NB4 (cell line): ENCODE results near the gene FDCSP.

Experiments used
- DNase-seq: peaks from one replicate; pipeline ENCODE4 v3.0.0; 2010; ENCODE audit warnings: low read depth
- H3K4me3 ChIP-seq: one replicate; pipeline ENCODE4 v1.5.1; 2011; ENCODE audit warnings: mild to moderate bottlenecking, low read depth, low read length, moderate library complexity
- MYC ChIP-seq: IDR thresholded peaks from 2 replicates; pipeline ENCODE4 v1.6.1; 2011; ENCODE audit warnings: low read depth, low read length
- POLR2A ChIP-seq: IDR thresholded peaks from 2 replicates; pipeline ENCODE4 v1.6.1; 2011; ENCODE audit warnings: mild to moderate bottlenecking; ENCODE audit not compliant: insufficient read length; ENCODE audit errors: extremely low read depth
- TF ChIP-seq, protein P1 (sequence below): IDR thresholded peaks from one replicate; pipeline ENCODE4 v1.5.1; 2012; ENCODE audit warnings: low read depth, low read length
- TF ChIP-seq, protein P2 (sequence below): IDR thresholded peaks from 2 replicates; pipeline ENCODE4 v1.6.1; 2011; ENCODE audit warnings: low read depth, low read length

The FDCSP gene

DNA sequence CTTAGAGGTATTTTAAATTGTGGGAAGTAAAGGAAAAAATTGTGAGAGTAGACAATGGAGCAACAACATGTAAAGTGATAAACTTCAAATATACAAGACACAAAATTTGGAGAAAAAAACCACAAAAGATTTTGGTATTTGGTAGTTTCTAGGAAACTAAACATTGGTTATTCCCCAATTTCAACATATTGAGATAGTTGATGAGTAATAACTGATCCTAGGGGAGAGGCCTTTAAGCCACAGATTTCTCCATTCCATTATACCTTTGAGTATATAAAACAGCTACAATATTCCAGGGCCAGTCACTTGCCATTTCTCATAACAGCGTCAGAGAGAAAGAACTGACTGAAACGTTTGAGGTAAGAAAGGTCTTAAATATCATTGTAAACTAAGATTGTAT, at the start of gene FDCSP:
TSS of gene FDCSP (plus strand) at position 301 of the 400 bp plus-strand sequence. CDS start 5,071 bp downstream, outside the sequence.
- no peak for DNase-seq
- TF ChIP-seq, protein P1, sequence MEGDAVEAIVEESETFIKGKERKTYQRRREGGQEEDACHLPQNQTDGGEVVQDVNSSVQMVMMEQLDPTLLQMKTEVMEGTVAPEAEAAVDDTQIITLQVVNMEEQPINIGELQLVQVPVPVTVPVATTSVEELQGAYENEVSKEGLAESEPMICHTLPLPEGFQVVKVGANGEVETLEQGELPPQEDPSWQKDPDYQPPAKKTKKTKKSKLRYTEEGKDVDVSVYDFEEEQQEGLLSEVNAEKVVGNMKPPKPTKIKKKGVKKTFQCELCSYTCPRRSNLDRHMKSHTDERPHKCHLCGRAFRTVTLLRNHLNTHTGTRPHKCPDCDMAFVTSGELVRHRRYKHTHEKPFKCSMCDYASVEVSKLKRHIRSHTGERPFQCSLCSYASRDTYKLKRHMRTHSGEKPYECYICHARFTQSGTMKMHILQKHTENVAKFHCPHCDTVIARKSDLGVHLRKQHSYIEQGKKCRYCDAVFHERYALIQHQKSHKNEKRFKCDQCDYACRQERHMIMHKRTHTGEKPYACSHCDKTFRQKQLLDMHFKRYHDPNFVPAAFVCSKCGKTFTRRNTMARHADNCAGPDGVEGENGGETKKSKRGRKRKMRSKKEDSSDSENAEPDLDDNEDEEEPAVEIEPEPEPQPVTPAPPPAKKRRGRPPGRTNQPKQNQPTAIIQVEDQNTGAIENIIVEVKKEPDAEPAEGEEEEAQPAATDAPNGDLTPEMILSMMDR = no peak
- TF ChIP-seq, protein P2, sequence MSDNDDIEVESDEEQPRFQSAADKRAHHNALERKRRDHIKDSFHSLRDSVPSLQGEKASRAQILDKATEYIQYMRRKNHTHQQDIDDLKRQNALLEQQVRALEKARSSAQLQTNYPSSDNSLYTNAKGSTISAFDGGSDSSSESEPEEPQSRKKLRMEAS = no peak
- TF ChIP-seq MYC (no peak), POLR2A (no peak)
- no peak within 1 kb of the TSS for H3K4me3 ChIP-seq

DNA sequence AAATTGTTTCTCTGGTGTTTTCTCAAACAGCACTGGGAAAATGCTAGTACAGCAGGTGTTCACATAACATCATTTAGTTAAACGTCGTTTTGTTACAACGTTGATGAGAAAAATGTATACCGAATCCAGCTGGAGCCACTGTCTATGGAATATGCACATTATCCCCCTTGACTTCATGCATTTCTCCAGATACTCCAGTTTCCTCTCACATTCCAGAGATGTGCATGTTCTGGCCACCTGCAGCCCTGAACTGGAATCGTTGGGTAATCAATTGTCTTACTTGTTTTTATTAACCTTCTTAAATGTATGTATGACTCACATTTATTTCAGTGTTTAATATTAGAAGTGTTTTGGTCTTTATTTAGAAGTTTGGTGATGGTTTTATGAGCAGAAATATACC, 48.8 kb upstream of the FDCSP start:
- H3K4me3 ChIP-seq = no peak overlapping the region
- no peak for DNase-seq
- TF ChIP-seq MYC (no peak), POLR2A (no peak)
- TF ChIP-seq, protein P2 = no peak
- TF ChIP-seq, protein P1 = no peak

DNA sequence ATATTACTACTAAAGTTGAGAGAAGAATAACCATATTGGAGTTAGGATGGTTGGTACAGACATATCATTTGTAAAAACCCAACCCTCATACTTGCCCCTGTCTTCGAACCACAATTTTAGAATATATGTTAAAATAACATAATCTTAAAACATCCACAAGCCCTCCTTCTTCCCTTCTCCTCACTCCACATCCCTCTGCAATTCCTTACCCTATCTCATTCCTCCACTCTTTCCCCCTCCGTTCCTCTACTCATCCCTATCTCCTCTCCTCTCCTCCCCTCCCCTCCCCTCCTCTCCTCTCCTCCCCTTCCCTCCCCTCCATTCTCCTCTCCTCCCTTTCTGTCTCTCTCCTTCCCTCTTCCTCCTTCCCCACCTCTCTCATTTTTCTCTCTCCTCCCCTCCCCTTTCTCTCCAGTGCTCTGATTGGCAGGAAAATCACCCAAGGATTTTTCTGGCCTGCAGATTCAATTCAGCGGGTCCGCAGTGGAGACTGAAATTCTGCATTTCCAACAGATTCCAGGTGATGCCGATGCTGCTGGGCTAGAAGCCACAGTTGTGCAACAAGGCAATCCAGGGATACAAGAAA, 47.8 kb upstream of the FDCSP start:
- no peak for DNase-seq
- TF ChIP-seq MYC (no peak), POLR2A (no peak)
- TF ChIP-seq, protein P1 = no peak
- TF ChIP-seq, protein P2 = no peak
- no peak overlapping the region for H3K4me3 ChIP-seq

DNA sequence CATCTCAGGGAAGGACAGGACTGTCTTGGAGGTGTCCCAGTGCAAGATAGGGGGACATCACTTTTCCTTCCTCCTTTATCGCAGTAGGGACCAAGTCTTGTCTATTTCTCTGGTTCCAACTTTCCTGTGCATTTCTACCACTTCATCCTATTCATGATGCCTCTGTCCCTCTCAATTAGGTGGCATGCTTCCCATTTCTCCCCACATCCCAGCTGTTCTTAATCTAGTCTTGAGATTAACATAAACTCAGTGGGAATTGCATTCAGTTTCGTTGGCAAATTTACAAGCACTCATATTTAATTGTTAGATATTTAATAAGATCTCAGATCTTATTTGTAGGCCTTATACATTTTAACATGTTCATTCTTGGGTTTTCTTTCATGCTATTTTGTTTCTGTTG, 46.1 kb upstream of the FDCSP start:
- TF ChIP-seq, protein P1 = no peak
- TF ChIP-seq, protein P2 = no peak
- no peak for TF ChIP-seq MYC
- TF ChIP-seq POLR2A = no peak
- no peak overlapping the region for H3K4me3 ChIP-seq
- no peak for DNase-seq

DNA sequence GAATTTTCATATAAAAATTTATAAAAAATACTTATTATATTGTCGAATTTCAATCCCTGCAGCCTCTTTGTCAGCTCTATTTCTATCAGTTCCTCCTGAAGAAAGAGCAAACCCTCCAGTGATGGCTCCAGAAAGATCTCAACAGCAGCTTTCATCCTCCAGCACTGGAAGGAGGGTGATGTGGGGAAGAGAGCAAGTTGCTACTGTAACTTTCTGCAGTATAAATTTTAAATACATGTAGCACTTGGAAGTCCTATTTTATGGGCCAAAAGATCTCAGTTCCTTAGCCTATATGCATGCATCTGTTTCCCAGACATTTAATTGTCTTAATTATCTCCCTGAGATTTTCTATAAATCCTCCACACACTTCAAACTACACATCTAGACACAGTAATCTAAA, 44.1 kb upstream of the FDCSP start:
- DNase-seq = no peak
- H3K4me3 ChIP-seq = no peak overlapping the region
- TF ChIP-seq, protein P2 = no peak
- no peak for TF ChIP-seq POLR2A
- TF ChIP-seq MYC = no peak
- TF ChIP-seq, protein P1 = no peak

DNA sequence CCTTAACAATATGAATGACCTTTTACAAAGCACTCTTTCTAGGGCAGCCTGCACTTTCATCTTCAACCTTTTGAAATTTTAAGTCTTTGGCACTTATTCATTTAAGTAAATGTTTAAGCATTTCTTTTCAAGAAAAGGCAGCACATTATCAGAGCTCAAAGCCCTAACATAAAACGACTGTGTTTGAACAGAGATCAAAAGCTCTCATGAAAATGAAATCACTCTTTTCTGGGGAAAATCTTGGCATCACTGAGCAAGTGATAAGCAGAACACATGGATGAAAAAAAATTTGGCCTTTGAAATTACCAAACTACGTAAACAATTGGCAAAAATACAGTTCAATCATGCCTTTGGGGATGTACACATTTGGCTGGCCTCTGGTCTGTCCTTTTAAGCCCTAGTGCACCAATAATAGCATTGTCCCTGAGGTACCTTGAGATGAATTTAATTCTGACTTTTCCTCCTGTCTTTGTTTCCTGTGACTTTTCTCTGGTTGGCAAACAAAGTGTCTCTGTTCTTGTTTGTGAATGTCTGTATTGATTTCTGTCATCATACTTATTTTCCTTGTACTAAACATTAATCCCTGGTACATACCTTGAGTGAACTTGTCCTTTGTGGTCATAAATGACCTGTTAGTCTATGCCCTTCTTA, 43.3 kb upstream of the FDCSP start:
- H3K4me3 ChIP-seq = no peak overlapping the region
- DNase-seq = no peak

More for the DNA sequence above, 43.3 kb upstream of the FDCSP start:
- TF ChIP-seq, protein P1 = no peak
- TF ChIP-seq MYC (no peak), POLR2A (no peak)
- TF ChIP-seq, protein P2 = no peak
